Stimulated activated CD4-positive, alpha-beta T cell treated with anti-CD3 and anti-CD28 coated beads, Interleukin-1b, Interleukin-23, amount 100 ng/mL, for 1 hour (primary cell): ENCODE measurements around the gene SAPCD2.

Experiments used
- DNase-seq, 2 donors: peaks; one replicate each; pipeline ENCODE4 v3.0.0-alpha.2; 2020; ENCODE audit warnings: low read depth in 2 of 2

SAPCD2 gene

DNA sequence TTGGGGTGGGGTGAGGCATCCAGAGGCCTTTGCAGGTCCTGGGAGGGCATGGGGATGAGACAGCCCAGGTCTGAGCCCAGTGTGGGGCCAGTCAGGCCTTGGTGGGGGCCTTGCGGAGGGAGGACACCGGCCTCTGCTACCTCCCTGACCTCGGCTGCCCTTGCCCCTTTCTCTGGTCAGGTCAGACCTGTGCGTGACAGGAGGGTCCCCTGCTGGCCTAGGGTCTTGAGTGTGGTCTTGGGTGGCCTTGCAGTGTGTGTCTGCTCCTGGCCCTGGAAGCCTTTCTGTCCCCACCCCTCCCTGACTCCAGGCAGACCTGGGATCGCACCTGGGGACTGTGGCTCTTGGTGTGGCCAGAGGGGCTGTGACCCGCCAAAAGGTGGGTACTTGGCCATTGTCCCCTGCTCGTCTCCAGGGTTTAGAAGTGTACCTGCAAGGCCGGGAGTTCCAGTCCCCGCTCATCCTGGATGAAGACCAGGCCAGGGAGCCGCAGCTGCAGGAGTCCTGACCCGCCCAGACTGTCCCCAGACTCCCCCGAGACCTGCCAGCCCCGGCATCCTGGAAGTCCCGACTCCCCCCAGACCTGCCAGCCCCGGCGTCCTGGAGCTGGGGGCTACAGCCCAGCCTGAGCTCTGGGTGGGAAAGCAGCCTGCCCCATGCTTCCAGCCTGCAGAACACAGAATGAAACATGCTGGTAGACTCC is 12.0 kb upstream of the SAPCD2 start:
- no peak for DNase-seq

DNA sequence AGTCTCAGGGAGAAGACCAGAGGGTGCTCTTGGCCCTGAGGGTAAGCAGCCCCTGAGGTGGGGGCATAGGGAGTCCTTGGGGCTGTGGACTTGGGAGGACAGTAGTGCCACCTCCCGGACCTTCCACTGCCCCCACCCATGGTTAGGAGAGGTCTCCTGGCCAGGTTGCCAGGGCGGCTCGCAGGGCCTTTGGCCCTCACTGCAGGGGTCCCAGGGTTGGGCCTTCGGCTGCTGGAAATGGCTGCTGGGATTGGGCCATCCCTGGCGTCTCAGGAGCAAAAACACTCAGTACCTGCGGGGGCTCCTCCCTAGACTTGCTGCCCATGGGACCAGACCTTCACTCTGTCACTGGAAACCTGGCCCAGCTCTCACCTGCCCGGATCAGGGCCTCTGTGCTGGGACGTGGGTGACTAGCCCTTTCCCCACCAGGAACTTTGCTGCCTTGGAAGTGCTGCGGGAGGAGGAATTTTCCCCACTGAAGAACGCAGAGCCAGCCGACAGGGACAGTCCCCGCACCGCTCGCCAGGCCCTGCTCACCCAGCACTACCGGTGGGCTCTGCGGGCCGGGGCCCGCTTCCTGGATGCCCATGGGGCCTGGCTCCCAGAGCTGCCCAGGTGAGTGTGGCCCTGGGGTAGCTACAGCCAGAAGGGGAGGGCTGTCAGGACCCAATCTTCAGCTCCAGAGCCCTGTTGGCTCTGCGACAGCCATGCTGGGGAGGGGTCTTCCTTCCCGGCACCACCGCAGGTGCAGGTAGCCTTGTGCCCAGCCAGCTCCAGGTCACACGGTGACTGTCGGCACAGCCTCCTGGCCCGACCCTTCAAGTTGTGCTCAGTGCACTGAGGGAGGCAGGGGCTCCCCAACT is 10.1 kb upstream of the SAPCD2 start:
- no peak for DNase-seq

DNA sequence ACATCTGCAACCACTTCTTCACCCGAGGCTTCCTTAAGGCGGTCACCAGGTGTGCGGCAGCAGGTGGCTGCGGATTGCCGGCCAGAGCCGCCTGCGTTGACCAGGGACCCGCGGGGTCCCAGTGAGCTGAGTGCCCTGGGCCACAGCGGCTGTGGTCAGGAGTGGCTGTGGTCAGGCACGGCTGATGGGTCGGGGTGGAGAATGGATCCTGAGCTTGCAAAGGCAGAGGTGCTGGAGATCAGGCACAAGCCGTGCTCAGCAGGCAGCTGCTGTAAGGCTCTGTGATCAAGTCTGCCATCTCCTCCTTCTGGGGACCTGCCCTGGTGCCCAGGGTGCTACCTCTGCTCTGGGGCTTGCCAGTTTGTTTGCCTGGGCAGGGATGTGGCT is 9.0 kb upstream of the SAPCD2 start:
- DNase-seq: no peak

DNA sequence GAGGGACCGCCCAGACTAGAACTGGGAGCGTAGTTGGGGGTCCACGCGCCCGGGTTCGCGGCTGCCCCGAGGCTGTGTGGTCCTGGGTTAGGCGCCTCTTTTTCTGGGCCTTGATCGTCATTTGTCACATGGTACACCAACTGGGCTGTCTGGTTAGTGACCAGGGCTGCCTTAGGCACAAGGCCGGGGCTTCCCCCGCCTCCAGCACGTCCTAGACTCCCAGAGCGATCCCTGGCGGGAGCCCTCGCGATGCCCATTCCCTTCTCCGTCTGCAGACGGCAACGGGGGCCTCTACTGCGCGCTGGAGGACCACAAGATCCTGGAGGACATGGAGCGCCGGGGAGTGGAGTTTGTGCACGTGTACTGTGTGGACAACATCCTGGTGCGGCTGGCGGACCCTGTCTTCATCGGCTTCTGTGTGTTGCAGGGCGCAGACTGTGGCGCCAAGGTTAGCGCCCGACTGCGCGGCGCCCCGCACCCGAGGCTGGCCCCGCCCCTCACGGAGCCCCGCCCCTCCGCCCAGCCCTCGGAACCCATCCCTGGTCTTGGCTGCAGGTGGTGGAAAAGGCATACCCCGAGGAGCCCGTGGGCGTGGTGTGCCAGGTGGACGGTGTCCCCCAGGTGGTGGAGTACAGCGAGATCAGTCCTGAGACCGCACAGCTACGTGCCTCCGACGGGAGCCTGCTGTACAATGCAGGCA is 8.5 kb upstream of the SAPCD2 start:
- no peak for DNase-seq

DNA sequence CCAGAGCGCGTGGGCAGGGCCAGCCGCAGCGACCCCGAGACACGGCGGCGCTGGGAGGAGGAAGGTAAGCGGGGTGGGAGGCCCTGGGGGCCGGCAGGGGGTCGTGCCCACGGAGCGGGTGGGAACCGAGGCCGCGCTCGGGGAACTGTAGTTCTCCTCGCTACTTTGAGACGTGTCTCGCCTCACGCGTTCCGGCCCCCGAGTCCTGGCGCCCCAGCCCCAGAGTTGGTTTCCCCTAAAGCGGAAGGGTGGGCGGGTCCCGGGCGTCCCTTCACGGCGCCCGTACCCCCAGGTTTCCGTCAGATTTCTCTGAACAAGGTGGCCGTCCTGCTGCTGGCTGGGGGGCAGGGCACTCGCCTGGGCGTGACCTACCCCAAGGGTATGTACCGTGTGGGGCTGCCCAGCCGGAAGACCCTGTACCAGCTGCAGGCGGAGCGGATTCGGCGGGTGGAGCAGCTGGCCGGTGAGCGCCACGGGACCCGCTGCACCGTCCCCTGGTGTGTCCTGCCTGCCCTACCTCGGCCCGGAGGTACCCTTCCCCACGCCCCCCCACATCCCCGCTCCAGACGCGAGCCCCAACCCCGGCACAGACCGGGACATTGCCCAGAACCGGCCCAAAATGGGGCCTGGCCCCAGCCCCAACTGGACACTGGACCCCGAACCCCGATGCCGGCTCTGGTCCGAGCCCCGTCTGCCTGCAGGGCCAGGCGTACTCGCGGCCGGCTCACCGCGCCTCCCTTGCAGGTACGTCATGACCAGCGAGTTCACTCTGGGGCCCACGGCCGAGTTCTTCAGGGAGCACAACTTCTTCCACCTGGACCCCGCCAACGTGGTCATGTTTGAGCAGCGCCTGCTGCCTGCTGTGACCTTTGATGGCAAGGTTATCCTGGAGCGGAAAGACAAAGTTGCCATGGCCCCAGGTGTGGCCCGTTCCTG is 7.7 kb upstream of the SAPCD2 start:
- no peak for DNase-seq

DNA sequence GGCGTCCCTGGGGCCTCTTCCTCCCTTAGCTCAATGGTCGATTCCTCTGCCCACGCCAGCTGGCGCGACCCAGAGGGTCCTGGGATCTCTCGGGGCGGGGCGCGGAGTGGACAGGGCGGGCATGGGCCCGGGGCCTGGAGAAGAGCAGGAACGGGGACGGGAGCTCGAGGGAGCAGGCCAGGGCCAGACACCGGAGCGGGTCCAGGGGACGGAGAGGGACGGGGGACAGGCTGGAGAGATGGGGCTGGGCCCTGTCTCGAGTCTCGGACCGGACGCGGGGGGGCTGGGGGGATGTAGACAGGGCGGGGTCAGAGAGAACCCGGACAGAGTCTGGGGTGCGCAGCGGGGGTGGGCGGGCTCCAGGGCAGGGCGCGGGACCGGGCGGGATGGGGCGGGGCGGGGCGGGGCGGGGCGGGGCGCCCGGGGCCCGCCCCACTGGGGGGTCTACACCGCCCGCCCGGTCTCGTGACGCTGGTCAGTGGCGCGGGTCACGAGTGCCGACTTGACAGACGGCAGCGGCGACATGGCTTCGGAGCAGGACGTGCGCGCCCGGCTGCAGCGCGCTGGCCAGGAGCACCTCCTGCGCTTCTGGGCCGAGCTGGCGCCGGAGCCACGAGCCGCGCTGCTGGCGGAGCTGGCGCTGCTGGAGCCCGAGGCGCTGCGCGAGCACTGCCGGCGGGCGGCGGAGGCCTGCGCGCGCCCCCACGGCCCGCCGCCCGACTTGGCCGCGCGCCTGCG is 6.8 kb upstream of the SAPCD2 start, which contains the start of gene UAP1L1:
TSS of gene UAP1L1 (plus strand) at position 508 of the 738 bp plus-strand sequence. CDS start at position 524, 16 bp downstream.
- no peak for DNase-seq

DNA sequence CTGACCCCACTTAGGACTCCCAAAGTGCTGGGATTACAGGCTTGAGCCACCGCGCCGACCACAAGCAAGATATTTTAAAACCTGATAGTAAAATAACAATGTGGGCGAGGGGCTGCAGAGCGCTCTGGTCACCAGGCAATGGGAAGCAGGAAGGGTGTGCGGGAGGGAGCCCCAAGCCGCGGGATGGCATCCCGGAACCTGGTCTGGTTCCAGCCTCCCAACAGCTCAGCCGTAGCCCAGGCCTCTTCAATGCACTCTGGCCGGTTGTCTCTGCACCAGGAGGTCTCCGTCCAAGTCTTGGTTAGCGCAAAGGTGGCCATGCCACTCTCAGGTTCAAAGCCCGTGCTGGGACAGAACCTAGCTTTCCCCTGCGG is 6.3 kb upstream of the SAPCD2 start:
- DNase-seq: no peak

DNA sequence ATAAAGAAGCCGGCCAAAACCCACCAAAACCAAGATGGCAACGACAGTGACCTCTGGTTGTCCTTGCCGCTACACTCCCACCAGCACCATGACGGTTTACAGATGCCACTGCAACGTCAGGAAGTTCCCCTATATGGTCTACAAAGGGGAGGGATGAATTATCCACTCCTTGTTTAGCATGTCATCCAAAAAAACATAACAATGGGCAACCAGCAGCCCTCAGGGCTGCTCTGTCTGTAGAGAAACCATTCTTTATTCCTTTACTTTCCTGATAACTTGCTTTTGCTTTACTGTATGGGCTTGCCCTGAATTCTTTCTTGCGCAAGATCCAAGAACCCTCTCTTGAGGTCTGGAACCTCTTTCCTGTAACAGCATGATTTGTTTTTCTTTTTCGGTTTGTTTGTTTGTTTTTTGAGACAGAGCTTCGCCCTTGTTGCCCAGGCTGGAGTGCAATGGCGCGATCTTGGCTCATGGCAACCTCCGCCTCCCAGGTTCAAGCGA is 5.0 kb upstream of the SAPCD2 start:
- DNase-seq: no peak

DNA sequence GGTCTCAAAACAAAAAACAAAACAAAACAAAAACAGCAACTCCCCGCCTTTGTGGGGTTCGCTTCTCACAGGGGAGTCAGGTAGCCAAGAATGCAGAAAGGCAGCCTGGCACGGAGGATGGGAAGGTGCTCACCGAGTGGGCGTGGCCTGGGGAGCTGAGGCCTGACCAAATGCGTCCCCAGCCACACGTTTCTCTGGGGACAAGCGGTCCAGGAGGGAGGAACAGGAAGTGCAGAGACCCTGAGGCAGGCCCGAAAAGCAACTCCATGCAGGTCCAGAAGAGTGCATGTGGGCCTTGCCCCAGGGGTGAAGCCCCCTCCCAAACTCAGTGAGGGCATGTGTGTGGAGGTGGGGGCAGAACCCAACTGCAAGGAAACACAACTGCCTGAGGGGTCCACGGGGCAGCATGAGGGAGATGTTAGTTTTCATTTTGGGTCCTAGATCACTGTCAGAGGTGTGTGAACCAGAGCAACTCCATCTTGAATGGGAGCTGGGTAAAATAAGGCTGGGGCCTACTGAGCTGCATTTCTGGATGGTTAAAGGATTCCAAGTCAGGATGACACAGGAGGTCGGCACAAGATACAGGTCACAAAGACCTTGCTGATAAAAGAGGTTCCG is 4.4 kb upstream of the SAPCD2 start:
- no peak for DNase-seq

DNA sequence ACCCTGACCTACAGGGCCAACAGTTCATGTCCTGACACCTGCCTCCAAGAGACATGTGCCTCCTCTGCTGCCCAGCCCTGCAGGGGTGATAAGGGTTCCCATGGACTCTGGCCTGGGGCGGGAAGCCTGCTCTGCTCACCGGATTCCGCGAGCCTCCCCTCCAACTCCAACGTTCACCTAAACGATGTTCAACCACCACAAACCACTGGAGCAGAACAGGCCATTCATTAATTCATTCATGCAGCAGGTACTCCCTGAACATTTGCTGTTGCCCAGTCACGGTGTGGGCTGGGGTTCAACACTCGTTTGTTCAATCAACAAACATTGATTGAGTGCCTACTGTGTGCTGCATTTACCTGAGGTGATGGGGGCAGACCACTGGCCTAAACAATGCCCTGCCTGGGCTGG is 3.6 kb upstream of the SAPCD2 start:
- DNase-seq: no peak

DNA sequence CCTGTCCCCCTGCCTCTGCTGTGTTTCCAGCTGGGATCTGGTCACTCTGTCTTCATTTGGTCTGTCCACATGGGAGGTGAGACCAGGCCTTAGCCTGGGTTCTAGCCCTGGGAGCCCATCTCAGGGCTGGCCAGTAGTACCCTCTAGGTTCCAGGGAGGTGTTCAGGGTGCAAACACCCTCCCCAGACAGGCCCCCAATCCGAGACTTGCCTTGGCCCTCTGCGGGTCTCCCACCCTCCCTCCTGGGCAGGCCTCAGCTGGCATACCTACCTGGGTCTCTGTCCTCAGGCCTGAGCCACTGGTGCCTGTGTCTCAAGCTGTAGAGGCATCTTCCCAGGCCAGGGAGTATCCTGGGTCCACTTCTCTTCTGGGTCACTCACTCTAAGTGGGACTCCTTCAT is 925 bp upstream of the SAPCD2 start:
- no peak for DNase-seq

DNA sequence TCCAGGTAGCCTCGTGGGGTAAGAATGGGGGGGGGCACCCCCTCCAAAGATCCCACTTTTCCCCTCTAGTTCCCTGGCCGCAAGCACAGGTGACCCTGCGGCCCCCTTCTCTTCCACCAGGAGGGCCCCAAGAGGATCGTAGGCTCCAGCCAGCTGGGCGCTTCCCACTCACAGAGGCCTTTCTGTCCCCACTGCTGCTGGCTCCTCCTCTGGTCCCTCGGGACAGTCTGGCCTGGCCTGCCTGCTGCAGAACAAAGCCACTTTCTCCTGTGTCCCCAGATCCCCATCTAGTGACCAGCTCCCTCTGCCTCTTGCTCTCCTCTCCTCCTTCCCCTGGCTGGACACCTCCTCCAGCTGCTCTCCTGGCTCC is 534 bp upstream of the SAPCD2 start:
- DNase-seq: no peak

DNA sequence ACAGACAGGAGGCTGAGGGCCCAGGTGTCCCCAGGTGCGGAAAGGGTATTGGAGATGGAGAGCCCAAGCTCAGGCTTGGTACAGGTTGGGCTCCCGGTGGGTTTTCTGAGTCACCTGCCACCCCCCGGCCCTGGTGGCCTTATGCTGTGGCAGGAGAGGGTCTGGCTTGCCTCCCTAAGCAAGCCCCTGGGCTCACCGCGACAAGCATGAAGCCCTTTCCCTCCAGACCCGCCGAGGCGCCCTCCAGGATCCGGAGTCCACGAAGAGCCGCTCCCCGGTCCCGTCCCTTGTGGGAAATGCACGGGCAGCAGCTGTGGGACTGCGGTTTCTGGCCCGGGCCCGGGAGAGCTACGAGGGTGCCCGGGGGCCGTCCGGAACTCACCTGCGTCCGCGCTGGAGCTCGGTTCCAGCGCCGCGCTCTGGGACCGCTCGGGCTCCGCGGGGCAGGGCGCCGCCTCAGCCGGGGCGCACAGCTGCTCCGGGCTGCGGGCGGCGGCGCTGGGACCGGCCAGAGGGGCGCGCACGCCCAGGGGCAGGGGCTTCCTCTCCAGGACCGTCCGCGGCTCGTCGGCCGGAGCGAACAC is 757 bp downstream of the SAPCD2 start:
- no peak for DNase-seq

DNA sequence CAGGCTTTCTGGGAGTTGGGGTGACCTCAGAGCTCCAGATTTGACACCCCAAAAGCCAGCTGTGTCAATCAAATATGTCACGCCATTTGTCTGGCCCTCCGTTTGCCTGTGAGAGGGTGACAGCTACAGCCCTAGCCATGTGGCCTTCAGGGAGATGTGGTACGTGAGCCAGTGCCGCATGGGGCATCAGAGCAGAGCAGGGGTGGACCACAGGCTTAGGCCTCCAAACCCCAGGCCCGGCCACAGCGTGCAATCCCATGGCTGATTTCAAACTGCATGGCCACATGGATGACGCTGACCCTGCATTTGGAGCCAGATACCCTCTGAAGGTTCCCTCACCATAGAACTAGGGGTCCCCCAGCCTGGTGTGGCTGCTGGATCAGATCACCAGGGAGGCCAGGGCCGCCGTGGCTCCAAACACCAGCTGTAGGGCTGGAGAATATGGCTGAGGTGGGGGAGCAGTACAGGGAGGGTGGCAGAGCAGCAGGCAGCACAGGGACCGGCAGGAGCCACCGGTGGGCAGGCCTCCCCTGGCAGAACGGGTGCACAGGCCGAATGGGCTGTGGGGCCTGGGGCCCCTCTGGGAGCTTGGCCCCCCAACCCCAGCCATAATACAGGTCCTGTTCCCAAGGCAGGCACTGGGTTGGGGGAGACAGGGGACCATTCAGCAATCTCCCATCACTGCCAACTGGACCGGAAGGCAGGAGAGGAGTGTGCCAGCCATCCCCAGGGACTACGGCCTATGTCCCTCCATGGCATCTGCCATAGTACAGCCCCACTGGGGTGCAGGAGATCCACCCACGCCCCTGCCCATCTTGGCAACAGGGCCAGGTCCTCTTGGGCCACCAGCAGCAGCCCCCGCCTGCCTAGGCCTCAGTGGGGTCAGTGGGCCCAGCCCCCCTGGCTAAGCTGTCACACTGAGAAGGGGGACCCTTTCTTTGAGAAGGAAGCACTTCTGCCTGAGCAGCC is 1.5 kb downstream of the SAPCD2 start:
- DNase-seq: no peak

DNA sequence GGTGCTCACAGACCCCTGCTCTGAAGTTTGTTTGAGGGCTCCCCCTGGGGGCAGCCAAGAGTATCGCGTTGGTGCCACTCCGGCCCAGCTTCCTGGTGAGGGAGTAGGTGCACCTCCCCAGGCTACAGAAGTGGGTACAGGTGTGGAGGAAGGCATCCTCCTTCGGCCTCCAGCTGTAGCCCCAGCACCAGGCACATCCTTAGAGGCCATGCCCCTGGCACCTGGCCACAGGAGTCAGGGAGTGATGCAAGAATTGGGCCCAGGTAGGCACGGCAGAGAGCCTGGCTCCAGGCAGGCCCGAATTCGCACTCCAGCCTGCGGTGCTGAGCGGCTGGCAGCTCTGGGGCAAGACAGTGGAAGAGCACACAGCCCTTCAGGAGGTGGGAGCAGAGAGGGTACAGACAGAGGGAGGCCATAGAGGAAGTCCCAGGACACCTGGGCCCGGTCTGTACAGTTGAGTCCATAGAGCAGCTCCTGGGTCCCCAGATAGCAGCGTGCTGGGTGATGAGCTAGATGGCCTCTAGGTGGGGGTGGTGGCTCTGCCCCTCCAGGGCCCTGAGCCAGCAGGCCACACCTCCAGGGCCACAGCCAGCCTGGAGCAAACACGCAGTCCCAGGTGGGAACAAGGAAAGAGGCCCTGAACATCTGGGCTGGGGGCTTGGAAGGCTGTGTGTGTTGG is 2.4 kb downstream of the SAPCD2 start:
- DNase-seq: peak; percentile 75 to 81

DNA sequence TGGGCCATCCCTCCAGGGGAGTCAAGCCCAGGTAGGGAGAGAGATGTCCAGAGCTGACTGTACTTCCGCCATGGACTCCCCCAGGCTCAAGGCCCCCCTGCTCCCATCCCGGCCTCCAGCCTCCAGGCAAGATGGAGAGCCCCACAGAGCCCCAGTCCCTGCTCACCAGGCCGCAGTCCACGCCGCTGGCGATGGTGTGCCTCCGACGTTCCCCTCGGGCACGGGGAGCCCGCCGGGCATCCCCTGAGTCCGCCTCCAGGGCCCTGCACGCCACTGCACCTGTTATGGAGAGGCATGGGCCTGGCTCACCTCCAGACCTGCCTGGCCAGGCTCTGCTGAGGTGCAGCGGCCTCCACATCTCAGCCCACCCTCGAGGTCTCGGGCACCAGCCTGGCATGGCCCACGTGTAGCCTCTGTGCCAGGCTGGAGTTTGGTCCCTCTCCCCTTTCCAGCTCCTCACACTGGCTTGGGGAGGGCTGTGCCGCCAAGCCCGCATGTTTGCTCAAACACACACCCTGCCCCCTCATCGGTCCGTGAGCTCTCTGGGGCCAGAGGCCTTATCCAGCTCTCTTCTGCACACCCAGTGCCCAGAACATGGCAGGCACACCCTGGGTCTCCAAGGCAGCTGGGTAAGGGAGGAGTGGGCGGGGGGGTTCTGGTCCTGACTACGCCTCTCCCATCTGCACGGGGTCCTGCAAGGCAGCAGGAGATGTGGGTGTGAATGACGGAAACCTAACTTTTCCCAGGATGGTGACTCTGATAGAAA is 4.1 kb downstream of the SAPCD2 start:
- DNase-seq: no peak

DNA sequence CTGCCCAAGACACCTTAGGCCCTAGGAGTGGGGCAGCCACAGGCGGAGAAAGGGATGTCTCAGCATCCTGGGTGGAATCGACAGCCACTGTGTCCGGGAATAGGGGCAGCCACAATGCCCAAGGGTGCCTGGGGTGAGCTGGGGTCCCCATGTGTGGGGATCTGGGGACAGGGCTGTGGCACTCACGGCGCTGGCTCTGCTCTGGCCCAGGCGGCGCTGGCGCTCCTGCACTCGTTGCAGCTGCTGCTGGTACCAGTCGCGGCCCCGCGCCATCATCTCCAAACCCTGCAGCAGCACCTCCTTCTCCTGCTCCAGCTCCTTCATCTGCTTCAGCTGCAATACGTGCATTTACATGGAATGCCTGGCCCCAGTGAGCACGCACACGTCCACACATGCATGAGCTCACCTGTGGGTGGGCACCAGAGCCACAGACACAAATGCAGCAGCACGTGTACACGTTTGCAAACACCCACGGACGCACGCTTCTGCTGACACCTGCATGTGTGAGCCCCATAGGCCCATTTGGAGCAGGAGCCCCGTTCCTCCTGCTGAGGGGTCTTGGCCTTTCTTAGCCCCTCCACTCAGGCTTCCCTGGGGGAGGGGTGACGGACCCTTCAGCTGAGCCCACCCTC is 4.9 kb downstream of the SAPCD2 start:
- no peak for DNase-seq
